GM19238 (cell line): ENCODE data around the gene IL34.

ENCODE experiments used
- DNase-seq: peaks from one replicate; pipeline ENCODE4 v3.0.0; 2011; ENCODE audit warnings: low spot score; ENCODE audit not compliant: insufficient read length

Gene IL34

DNA sequence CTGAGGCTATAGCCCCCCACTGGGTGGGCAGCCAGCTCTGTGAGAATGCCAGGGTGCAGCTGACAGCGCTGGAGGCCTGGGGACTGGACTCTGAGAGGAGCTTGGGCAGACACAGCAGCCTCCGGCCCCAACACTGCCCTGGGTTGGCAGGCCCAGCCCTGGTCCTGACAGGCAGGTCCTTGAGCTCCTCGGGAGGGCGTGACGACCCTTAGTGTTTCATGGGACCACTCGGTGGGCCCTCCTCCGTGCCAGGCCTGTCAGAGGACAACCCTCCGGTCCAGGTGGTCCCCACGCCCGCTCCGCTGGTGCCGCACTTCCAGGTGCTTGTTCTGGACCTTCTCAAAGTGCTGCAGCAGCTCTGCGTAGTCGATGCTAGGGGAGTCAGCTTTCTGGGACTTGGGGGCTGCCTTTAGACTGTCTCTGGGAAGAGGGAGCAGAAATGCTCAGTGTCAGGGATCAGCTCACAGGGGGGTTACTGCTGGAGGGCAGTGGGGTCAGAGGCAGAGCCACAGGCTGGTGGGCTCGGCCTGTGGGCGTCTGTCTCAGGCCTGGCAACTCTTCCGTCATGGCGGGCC lies 41.4 kb downstream of the IL34 start:
- DNase-seq, result no peak

DNA sequence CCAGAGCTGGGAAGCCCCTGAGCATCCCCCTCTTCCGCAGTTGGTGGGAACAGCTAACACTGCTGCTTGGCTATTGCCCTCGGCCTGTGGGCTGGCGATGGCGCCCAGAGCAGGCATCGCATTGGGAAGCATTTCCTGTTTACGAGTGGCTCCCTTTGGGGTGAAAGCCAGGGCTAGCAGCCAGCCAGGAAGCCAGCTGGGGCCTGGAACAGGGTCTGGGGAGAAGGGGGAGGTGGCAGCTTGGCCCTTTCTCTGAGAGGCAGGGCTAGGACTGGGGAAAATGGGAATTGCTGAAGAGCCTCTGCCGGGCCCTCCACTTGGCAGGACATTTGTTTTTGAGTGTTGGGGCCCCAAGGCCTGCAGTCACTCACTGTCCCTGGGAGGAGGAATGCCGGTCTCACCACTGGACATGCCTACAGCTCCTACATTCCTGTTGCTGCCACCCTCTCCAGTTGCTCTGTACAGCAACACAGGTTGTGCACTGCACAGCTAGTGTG lies 41.9 kb downstream of the IL34 start:
- no peak for DNase-seq

DNA sequence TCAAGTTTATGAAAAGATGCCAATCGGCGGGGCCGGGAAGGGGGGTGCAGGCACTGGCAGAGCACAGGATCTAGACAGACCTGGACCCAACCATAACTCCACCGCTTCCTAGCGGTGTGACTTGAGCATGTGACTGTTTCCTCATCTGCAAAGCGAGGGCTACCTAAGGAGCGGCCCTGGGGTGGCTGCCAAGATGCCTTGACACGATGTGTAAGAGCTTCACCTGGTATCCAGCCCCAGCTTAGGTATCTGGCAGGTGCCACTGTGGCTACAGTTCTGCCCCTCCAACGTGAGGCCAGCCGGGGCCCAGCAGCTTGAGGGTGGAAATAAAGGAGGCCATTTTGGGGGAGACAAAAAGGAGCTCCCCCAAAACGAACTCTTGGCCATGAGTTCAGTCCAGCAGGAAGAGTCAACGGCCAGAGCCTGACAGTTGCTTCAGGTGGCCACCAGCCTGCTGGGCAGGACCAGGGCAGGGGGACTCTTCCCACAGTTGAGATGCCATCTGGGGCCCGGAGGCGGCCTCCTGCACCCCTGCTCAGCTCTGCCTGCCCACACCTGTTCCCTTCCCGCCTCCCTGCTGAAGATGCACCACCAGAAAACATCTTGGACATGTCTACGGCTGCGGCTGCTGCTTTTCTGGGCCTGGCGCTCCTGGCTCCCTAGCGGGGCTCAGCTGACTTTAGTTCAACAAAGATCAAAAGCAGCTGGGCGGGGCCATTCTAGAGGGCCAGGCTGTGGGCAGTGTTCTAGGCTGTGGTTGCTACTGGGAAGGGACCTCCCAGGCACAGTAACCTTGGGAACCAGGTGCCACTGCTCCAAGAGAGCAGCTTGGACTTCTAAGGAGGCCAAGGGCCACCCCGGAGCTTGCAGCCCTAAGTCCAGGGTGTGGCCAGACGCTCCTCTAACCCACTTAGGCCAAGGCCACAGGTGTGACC lies 42.9 kb downstream of the IL34 start:
- no peak for DNase-seq

DNA sequence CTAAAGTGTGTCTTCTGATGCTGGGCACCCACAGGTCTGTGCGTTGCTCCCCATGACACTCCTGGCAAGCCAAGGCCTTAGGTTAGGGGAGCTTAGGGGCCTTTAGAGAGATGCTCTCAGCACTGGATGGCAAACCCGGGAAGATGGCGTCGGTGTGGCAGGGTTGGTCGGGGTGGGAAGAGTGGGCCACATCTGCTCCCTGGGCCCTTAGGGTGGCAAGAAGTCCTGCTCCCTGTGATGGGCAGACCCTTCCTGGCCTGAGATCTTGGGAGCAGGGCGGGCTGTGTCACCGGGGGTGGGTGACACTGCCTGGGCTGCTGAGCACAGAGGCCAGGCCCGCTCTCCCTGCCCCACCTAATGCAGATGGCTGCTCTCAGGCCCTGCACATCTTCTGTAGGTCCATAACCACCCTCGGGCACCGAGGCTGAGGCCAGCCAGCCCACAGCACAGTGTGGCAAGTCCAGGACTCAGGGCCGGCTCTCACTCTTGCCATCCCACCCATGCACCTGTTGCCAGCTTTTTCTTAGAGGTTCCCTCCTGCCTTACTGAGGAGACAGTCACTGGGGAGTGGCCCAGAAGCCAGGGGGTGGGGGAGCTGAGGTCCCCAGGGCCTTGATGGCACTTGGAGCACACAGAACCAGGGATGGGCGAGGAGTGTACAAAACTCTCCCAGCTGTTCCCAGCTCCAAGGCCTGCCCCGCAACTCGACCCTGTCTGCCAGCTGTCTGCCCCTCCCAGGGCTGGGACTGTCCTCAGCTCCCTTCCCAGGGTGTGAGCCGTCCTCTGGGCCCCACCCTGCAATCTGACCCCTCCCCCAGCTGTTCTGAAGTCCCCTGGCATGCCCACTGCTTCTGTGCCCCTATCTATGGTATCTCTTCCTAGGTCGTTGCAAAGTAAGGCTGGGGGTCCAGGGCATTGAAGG lies 43.9 kb downstream of the IL34 start:
- no peak for DNase-seq

DNA sequence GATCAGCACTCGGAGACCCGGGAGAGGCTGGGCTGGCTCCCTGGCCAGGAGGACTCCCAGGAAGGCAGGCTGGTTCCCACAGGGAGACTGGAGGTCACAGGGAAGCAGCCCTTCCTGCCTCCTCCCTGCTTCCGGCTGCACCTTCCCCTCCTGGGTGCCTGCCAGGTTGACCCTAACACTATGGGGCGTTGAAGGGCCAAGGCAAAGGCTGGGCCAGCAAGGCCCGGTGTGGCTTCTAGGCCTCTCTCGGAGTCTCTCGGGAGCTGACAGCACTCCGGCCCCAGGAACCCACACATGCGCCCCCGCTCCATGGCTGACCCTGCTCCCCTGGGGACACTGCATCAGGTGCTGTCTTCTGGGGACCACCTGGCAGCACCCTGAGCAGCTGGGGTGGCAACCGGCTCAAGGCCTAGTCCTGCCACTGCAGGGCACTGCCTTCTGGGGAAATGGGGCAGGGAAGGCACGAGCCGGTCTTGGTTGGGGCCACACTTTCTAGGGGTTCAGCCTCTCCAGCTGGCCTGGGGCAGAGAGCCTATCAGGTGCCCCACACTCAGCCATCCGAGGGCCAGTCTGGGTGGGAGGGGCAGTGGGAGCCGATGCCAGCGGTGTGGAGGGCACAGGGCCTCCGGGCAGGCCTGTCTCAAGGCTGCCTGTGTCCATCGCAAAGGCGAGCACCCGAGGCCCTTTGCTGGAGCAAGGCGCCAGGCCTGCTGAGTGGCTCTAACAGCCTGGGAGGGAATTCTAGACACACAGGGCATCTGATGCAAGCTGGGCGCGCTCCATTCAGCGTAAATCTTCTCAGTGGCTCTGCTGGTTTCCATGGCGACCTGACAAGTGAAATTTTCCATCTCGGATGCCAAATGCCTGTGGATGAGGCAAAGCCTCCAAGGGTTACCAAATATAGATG lies 45.1 kb downstream of the IL34 start:
- DNase-seq, result no peak

DNA sequence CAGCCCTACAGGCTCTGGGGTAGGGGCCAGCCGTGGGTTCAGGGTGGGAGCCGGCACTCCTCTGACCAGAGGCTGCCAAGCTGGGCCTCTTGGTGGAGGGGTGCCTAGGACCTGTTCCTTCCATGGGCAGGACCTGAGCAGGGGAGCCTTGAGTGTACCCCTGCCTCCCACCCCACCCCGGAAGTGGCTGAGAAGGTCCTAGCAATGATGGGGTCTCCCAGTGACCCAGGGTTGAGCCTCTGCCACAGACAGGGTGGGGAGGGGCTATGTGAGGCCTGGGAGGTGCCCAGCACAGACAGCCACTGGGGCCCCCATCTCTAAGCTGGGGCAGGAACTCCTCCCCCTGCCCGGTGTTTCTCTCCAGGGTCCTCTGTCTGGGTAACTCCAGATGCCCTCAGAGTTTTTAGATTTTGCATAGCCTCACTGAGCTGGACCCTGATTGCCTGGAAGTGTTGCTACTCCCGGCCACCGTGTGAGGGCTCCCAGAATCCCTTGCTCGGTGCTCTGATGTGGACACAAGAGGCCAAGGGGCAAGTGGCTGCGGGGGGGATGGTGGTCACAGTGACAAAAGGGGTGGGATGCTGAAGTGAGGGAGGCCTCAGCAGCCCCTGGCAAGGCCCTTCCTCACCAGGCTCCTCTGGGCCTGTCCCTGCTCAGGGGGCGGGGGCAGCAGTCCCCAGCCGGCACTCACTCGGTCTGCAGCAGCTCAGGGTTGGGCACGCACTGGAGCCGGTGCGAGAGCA lies 45.9 kb downstream of the IL34 start:
- no peak for DNase-seq

DNA sequence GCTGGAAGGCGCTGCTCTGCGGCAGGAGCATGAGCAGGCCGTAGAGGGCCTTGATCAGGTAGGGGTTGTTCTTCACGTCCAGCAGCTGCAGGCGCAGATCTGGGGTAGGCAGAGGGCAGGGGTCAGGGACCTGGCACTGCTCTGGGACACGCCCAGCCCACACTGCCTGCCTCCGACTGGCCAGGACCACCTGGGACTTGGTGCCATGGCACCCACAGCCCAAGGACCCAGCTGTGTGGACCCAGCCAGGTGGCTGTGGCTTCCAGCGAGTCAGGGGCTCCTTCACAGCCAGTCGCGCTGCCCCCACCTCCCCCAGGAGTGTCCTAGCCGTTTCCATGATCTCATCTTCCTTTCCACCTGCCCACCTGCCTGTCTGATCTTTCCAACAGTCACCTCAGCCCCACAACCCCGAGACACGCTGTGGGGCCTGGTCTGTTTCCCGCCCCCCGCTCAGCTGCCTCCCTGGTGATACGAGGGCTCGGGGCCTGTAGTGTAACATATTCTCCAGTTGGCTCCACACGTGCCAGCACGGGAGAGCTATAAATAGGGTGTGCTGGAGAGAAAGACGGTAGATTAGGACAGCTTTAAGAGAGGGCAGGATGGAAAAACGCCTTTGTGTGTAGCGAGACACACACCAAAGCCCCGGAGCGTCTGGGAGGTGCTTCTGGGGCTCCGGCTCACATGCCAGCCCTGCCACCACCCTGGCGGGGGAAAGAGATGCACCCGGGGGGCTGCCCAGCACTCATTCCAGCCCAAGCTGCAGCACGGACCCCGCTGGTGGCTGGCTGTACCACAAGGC lies 46.7 kb downstream of the IL34 start:
- DNase-seq, result no peak

DNA sequence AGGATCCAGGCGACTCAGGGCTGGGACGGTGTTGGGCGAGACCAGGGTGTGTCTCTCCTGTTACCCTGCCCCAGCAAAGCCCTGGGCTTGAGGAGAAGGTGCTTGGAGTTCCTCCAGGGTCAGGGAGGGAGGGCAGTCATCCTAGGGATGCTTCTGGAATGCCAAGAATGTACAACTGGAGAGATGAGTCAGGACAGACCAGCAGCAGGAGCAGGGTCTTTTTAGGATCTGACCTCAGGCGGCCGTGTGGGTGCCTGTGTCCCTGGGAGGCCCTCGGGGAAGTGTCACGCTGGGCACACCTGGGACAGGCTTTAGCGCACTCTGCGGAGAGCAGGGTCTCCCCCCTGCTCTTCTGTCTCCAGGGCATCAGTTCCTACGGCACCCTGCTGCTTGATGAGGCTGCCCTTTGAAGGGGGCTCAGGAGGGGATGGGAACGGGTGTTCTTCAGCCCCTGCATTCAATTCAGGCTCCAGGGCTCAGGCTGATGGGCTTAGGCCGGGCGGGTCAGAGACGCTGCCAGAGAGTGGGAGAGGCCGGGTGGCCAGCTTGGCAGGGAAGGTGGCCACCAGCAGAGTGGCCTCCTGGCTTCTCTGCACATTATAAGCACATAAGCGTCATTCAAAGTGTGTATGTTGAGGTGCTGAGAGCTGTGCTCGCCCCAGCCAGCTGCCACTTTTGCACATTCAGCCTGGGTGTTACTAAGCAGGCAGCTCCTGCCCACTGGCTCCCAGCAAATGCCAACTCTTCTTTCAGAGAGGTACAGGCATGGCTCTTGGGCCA lies 47.9 kb downstream of the IL34 start:
- no peak for DNase-seq

DNA sequence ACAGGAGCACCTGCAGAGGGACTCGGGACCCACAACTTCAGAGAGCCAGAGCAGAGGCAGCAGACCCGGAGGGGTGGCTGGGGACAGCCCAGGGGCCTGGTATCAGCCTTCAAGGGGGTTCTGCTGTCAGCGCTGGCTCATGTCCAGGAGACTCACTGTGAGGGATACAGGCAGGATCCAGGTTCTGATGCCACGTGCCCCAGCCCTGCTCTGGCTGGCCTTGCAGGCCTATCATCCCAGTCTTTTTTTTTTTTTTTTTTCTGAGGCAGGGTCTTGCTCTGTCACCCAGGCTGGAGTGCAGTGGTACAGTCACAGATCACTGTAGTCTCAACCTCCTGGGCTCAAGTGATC lies 48.5 kb downstream of the IL34 start:
- no peak for DNase-seq

DNA sequence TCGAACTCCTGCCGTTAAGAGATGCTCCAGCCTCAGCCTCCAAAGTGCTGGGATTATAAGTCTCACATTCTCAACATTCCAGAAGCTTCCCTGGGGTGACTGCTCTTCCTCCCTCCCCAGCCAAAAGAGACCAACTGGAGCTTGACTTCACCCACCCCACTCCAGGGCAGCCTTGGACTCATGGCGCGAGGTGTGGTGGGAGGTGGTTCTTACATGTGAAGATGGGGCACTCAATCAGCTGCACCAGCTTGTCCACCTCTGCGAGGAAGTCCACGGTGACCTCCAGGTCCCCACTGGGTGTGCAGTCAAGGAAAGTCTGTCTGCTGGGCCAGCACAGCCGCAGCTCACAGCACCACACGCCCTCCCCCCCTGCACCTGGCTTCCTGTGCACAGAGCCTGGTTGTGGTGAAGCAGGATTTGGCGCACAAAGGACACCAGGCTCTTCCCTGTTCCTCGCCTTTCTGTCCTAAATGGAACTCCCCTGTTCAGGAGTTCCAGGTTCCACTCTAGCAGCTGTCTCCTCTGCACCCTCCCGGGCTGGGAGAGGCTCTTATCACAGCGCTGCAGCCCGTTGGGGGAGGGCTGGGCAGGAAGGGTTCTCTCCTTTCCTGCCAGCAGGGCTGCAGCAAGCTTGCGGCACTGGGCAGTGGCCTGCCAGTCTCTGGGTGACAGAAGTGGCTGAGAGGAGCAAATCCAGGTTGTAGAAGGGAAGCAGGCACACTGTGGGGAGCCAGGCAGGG lies 49.1 kb downstream of the IL34 start:
- DNase-seq, result peak; percentile 48

DNA sequence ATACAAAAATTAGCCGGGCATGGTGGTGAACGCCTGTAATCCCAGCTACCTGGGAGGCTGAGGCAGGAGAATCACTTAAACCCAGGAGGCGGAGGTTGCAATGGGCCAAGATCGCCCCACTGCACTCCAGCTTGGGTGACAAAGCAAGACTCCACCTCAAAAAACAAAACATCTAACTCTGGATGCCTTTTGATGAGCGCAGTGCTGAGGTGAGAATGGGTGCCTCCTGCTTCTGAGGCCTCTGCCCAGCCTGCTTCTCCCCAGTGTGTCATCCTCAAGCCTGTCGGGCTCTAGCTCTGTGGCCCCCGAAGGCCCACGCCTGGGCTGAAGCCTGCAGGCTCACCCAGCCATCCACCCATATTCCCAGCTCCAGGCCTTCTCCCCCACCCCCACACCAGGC lies 50.0 kb downstream of the IL34 start:
- no peak for DNase-seq

DNA sequence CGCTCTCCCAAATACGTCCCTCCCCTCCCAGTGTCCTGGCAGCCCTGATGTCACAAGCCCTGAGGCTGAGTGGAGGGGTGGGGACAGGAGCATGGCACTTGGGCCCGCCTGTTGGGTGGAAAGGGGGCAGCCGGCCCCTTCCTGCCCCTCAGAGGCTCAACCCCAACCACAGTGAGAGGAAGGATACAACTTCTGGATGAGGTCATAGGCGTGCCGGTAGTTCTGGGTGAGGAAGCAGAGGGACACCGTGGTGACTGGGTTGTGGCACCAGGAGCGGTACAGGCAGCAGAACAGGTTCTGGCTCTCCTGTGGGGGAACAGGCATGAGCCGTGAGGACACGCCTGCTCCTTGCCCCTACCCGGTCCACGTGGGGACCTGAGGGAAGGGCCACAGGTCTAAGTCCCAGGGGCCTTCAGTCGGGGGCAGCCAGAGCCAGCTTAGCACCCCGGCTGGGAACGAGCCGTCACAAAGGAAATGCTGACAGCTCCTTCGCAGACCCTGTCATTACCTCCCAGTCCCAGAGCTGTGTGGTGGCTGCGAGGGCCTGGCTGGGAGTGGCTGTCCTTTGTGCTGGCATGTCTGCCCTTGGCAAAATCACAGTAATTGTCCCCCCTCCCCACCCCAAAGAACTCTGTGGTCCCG lies 50.7 kb downstream of the IL34 start:
- DNase-seq, result no peak

DNA sequence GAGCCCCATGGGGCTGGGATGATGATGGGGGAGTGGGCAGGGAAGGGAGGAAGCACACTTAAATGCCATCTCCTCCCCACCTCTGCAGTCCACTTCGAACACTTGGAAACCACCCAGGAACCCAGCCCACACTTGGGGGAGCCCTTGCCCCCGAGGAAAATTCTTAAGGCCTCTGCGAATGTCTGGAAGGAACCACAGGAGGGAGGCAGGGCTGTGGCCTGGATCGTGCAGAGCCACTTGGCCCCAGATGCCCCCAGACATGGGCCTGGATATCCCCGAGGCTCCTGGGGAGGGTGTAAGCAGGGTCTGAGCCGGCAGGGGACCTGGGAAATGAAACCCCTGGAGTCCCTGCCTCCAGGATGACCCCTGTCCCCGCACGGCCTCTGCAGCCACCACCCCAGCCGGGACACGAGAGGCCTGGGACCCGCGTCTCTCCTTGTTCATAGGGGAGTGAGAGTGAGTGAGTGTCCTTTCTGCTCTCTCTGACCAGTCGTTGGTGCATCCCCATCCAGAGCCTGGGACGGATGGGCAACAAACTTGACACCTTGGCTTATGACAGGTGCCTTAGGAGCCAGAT lies 51.3 kb downstream of the IL34 start:
- DNase-seq, result no peak

DNA sequence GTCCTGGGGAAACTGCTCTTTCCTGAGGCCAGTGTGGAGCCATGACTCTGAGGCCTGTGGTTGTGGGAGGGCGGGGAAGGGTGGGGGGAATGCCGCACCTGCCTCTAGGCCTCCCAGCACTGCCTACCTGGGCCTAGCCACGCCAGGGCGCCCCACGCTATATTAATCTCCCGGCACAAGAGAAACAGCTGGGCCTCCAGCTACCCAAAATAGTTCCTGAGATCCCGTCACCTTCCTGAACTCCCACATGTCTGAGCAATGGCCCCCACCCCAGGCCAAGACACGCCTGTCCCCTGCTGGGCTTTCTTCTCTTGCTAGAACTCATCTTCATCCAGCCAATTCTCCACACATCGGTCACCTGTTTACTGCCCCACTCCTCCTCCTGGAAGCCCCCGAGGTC lies 52.5 kb downstream of the IL34 start:
- DNase-seq, result no peak

DNA sequence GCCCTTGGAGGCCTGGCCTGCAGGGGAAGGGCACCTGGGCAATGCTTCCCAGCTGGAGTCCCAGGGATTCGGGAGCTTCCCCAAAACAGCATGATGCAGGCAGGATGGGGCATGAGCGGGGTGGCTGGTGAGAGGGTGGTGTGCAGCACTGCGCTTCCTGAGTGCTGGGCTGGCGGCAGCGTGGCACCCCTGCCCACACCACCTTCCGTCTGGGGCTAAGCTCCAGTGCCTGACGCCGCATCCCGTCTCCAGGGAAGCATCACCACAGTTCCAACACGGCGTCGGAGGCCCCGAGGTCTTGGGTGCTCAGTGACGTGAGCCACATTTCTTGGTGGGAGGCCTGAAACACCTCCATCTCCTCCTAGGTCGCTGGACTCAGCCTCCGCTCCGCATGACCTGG lies 53.3 kb downstream of the IL34 start:
- DNase-seq, result no peak

DNA sequence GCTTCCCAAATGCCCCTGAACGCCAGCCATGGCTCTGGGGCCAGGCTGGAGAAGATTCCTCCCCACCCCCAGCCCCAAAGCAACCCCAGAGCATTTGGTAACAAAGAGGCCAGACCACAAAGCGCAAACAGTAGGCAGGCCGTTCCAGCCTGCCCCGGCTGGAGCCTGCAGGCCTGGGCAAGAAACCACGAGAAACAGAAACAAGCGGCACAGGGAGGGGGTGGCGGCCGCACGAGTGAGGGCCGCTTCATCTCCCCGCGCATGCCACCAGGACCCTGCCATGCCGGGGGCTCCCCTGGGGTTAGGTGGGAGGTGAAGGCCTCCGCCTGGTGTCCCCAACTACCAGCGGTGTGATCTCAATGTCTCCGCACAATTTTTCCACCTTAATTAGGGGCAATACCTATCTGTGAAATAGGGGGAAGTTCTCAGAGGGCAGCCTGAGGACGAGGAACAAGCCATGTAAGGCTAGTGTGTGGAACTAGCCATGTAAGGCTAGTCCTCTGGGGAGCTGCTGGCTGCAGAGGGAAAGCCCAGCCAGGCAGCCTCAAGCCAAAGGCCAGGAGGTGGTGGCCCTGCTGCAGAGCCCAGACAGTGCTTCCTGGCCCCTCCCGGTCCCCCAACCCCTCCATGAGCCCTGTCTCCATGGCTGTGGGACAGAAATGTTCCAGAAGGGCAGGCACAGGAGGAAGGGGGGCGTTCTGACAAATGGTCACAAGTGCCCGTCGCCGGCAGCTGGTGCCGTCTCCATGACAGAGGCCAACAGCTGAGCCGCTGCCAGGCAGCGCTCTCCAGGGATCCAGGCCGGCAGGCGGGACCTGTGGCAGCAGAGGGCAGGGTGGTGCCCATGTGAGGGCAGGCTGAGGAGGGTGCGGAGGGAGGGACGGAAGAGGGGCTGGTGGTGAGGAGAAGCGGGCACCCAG lies 54.0 kb downstream of the IL34 start:
- DNase-seq, result no peak
